H9 (cell line): ENCODE results near the gene DPM2. TPM values are rescaled to one million over a fixed set of nuclear protein-coding genes. Genes with fewer than 3 reads are reported as not detected.

Source experiments
- DNase-seq: peaks from one replicate; pipeline ENCODE4 v3.0.0-alpha.2; 2017
- H2AFZ ChIP-seq: one replicate; pipeline ENCODE4 v1.6.1; 2013; ENCODE audit warnings: mild to moderate bottlenecking, low read length, control low read depth, moderate library complexity
- H2AK5ac ChIP-seq: 2 replicates; pipeline ENCODE4 v1.6.1; 2013; ENCODE audit warnings: low read length, control low read depth, mixed read lengths; ENCODE audit not compliant: insufficient read length
- H2BK120ac ChIP-seq: one replicate; pipeline ENCODE4 v1.6.1; 2013; ENCODE audit warnings: low read depth, mild to moderate bottlenecking, low read length, control low read depth, inconsistent platforms; ENCODE audit not compliant: poor library complexity, severe bottlenecking
- H2BK12ac ChIP-seq: 2 replicates; pipeline ENCODE4 v1.6.1; 2013; ENCODE audit warnings: low read length, control low read depth, mixed read lengths, low read depth; ENCODE audit not compliant: insufficient read length
- H2BK15ac ChIP-seq: 2 replicates; pipeline ENCODE4 v1.6.1; 2013; ENCODE audit warnings: low read depth, low read length, control low read depth
- H2BK20ac ChIP-seq: one replicate; pipeline ENCODE4 v1.6.1; 2013; ENCODE audit warnings: low read depth, mild to moderate bottlenecking, low read length, control low read depth, inconsistent platforms; ENCODE audit not compliant: poor library complexity, severe bottlenecking
- H2BK5ac ChIP-seq: 2 replicates; pipeline ENCODE4 v1.6.1; 2013; ENCODE audit warnings: low read length, control low read depth, mixed read lengths; ENCODE audit not compliant: insufficient read length
- H3K14ac ChIP-seq: 2 replicates; pipeline ENCODE4 v1.6.1; 2013; ENCODE audit warnings: low read length, control low read depth; ENCODE audit not compliant: insufficient read depth
- H3K18ac ChIP-seq: 2 replicates; pipeline ENCODE4 v1.6.1; 2013; ENCODE audit warnings: low read depth, mild to moderate bottlenecking, mixed read lengths, low read length, control low read depth; ENCODE audit not compliant: insufficient read length
- H3K23ac ChIP-seq: 2 replicates; pipeline ENCODE4 v1.6.1; 2013; ENCODE audit warnings: low read length, control low read depth, mixed read lengths, low read depth; ENCODE audit not compliant: insufficient read length
- H3K23me2 ChIP-seq: 2 replicates; pipeline ENCODE4 v1.6.1; 2013; ENCODE audit warnings: low read depth, mild to moderate bottlenecking, mixed read lengths, low read length, control low read depth; ENCODE audit not compliant: insufficient read length, poor library complexity, severe bottlenecking
- H3K27ac ChIP-seq: 2 replicates; pipeline ENCODE4 v1.5.1; 2013; ENCODE audit warnings: low read length, control low read depth, mixed read lengths, low read depth; ENCODE audit not compliant: insufficient read length
- H3K27me3 ChIP-seq: 2 replicates; pipeline ENCODE4 v1.6.1; 2013; ENCODE audit warnings: low read length, control low read depth, inconsistent platforms; ENCODE audit not compliant: insufficient read depth
- H3K4ac ChIP-seq: 2 replicates; pipeline ENCODE4 v1.6.1; 2013; ENCODE audit warnings: low read depth, mild to moderate bottlenecking, control low read depth, inconsistent platforms, low read length, moderate library complexity
- H3K4me1 ChIP-seq: 2 replicates; pipeline ENCODE4 v1.6.1; 2013; ENCODE audit warnings: low read length, control low read depth, inconsistent platforms; ENCODE audit not compliant: insufficient read depth
- H3K4me2 ChIP-seq: 2 replicates; pipeline ENCODE4 v1.6.1; 2013; ENCODE audit warnings: low read length, control low read depth, mixed read lengths; ENCODE audit not compliant: insufficient read length, insufficient read depth
- H3K56ac ChIP-seq: 2 replicates; pipeline ENCODE4 v1.6.1; 2013; ENCODE audit warnings: low read depth, mild to moderate bottlenecking, mixed read lengths, low read length, control low read depth; ENCODE audit not compliant: insufficient read length
- H3K79me1 ChIP-seq: 2 replicates; pipeline ENCODE4 v1.6.1; 2013; ENCODE audit warnings: low read depth, mild to moderate bottlenecking, moderate library complexity, low read length, control low read depth, inconsistent platforms; ENCODE audit not compliant: insufficient read depth, poor library complexity, severe bottlenecking
- H3K79me2 ChIP-seq: 2 replicates; pipeline ENCODE4 v1.6.1; 2013; ENCODE audit warnings: low read length, control low read depth, inconsistent platforms; ENCODE audit not compliant: insufficient read depth
- H3K9ac ChIP-seq: 2 replicates; pipeline ENCODE4 v1.6.1; 2013; ENCODE audit warnings: low read length, control low read depth, mixed read lengths; ENCODE audit not compliant: insufficient read length; ENCODE audit errors: extremely low read depth
- H3K9me3 ChIP-seq: one replicate; pipeline ENCODE4 v1.6.1; 2013; ENCODE audit warnings: low read depth, low read length, inconsistent platforms; ENCODE audit not compliant: control insufficient read depth
- H3T11ph ChIP-seq: one replicate; pipeline ENCODE4 v1.6.1; 2013; ENCODE audit warnings: mild to moderate bottlenecking, low read length, control low read depth, inconsistent platforms
- H4K20me1 ChIP-seq: one replicate; pipeline ENCODE4 v1.6.1; 2013; ENCODE audit not compliant: control insufficient read depth, insufficient read length, insufficient read depth
- H4K5ac ChIP-seq: 2 replicates; pipeline ENCODE4 v1.6.1; 2013; ENCODE audit warnings: low read depth, mild to moderate bottlenecking, mixed read lengths, low read length, control low read depth; ENCODE audit not compliant: insufficient read length
- H4K8ac ChIP-seq: replicated peaks from 2 replicates; pipeline ENCODE4 v1.6.1; 2013; ENCODE audit warnings: low read length, control low read depth, mixed read lengths, low read depth; ENCODE audit not compliant: insufficient read length
- H4K91ac ChIP-seq: 2 replicates; pipeline ENCODE4 v1.6.1; 2013; ENCODE audit warnings: low read depth, mild to moderate bottlenecking, moderate library complexity, mixed read lengths, low read length, control low read depth; ENCODE audit not compliant: insufficient read length
- H3K27ac Mint-ChIP-seq, 3 experiments: 2 replicates in 2 of 3; 3 replicates in 1 of 3; pipeline ENCODE4 v1.8.0; 2020 to 2021; ENCODE audit warnings: mixed read lengths in 3 of 3, mild to moderate bottlenecking in 1 of 3, moderate library complexity in 1 of 3
- H3K27me3 Mint-ChIP-seq: 2 replicates; pipeline ENCODE4 v1.8.0; 2021; ENCODE audit warnings: low read depth, mild to moderate bottlenecking, moderate library complexity, mixed read lengths
- H3K36me3 Mint-ChIP-seq, 3 experiments: 2 replicates in 2 of 3; 3 replicates in 1 of 3; pipeline ENCODE4 v1.8.0; 2020 to 2021; ENCODE audit warnings: low read depth in 3 of 3, mixed read lengths in 3 of 3; ENCODE audit not compliant: insufficient read depth in 1 of 3
- H3K4me1 Mint-ChIP-seq, 2 experiments: 2 replicates each; pipeline ENCODE4 v1.8.0; 2020; ENCODE audit warnings: mixed read lengths in 2 of 2
- H3K4me3 Mint-ChIP-seq, 2 experiments: 2 replicates in 1 of 2; 3 replicates in 1 of 2; pipeline ENCODE4 v1.8.0; 2020 to 2021; ENCODE audit warnings: mild to moderate bottlenecking in 2 of 2, mixed read lengths in 2 of 2, moderate library complexity in 1 of 2
- H3K9me3 Mint-ChIP-seq, 2 experiments: 2 replicates in 1 of 2; 3 replicates in 1 of 2; pipeline ENCODE4 v1.8.0; 2020; ENCODE audit warnings: mild to moderate bottlenecking in 2 of 2, mixed read lengths in 2 of 2, moderate library complexity in 1 of 2
- WGBS: extraction: QIAGEN DNeasy Blood & Tissue Kit; methylation state at CpG from one replicate; pipeline ENCODE4 v1.1.7; 2013; ENCODE audit warnings: missing lambda C conversion rate, low lambda C conversion rate, mixed read lengths; ENCODE audit not compliant: insufficient read length; ENCODE audit errors: extremely low coverage; 5-methylcytosine and 5-hydroxymethylcytosine counted together
- total RNA-seq: library from RNA; stranded (reverse); gene quantifications from 2 replicates; pipeline ENCODE4 v1.2.1, GENCODE V29; 2021
- TF ChIP-seq, protein P1 (sequence below): fragments of 200-600 bp; sonication (generic); conservative IDR thresholded peaks from 3 replicates; pipeline ENCODE4 v1.8.0; 2021; ENCODE audit warnings: antibody characterized with exemption, mild to moderate bottlenecking

The DPM2 gene
- total RNA-seq, 1 experiment from 2014 or later = 46.1 TPM

DNA sequence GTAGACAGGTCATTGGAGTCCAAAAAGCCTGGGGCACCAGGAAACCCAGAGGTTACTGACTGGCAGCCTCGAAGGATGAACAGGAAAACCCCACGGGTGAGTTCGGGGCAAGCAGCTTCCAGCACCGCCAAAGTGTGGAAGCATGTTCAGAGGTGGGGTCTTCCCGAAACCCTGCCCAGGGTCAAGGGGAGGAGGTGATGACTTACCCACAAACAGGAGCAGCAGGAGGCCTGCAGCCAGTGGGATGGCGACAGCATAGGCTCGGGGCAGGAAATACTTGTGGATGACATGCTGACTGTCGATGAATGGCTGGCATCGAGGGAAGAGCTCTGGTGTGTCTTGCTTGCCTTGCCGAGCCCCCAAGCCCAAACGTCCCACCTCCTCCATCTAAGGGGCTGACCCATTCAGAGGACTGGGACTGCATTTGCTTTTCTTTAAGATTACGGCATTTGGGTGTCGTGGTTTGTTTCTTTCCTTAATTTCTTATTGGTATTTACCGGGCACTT is 1.3 kb downstream of the DPM2 start:
- Histone ChIP-seq H3K23me2 (peaks cover 6% of the 10 kb centered on the region), H2AK5ac (no peak overlapping the region), H2BK5ac (no peak overlapping the region), H3K23ac (no peak overlapping the region), H3K4me1 (no peaks in the 10 kb centered on the region), H3K79me2 (no peaks in the 10 kb centered on the region), H3K79me1 (peaks cover 10% of the 10 kb centered on the region), H3K14ac (no peak overlapping the region), H3K9me3 (no peaks in the 10 kb centered on the region), H2BK20ac (no peak overlapping the region), H3K4ac (no peak overlapping the region), H4K91ac (no peak overlapping the region), H3T11ph (no peak overlapping the region), H3K9ac (no peak overlapping the region), H3K27ac (no peak overlapping the region), H3K27me3 (no peaks in the 10 kb centered on the region), H2BK15ac (no peak overlapping the region), H3K56ac (no peak overlapping the region), H2BK12ac (no peak overlapping the region), H4K5ac (no peak overlapping the region), H3K18ac (no peak overlapping the region), H3K4me2 (peak overlapping the region; percentile 96), H4K20me1 (no peaks in the 10 kb centered on the region), H2AFZ (no peak overlapping the region), H2BK120ac (no peak overlapping the region), H4K8ac (no peak overlapping the region)
- H3K9me3 Mint-ChIP-seq = no peaks in the 10 kb centered on the region; a peak in 1 of 5 replicates
- WGBS = no CpG with 5 or more reads among the region's 14 CpGs
- H3K4me1 Mint-ChIP-seq = peaks cover 28 to 32% of the 10 kb centered on the region in 2 experiments
- no peak overlapping the region for H3K27ac Mint-ChIP-seq
- DNase-seq = no peak
- peaks cover 2 to 22% (median 17%) of the 10 kb centered on the region in 3 experiments; a peak in 6 of 7 replicates for H3K36me3 Mint-ChIP-seq
- TF ChIP-seq, protein P1, sequence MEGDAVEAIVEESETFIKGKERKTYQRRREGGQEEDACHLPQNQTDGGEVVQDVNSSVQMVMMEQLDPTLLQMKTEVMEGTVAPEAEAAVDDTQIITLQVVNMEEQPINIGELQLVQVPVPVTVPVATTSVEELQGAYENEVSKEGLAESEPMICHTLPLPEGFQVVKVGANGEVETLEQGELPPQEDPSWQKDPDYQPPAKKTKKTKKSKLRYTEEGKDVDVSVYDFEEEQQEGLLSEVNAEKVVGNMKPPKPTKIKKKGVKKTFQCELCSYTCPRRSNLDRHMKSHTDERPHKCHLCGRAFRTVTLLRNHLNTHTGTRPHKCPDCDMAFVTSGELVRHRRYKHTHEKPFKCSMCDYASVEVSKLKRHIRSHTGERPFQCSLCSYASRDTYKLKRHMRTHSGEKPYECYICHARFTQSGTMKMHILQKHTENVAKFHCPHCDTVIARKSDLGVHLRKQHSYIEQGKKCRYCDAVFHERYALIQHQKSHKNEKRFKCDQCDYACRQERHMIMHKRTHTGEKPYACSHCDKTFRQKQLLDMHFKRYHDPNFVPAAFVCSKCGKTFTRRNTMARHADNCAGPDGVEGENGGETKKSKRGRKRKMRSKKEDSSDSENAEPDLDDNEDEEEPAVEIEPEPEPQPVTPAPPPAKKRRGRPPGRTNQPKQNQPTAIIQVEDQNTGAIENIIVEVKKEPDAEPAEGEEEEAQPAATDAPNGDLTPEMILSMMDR = no peak
- peaks cover 6% of the 10 kb centered on the region for H3K27me3 Mint-ChIP-seq
- peak overlapping the region; percentile 84 to 96 for H3K4me3 Mint-ChIP-seq
